ENCODE data around the gene ARRB1.
"Not testable (repeated sequence)": the region's sequence is repeated elsewhere in the genome, so short reads cannot be mapped to it uniquely, and the experiment has no call there.

The ARRB1 gene

DNA sequence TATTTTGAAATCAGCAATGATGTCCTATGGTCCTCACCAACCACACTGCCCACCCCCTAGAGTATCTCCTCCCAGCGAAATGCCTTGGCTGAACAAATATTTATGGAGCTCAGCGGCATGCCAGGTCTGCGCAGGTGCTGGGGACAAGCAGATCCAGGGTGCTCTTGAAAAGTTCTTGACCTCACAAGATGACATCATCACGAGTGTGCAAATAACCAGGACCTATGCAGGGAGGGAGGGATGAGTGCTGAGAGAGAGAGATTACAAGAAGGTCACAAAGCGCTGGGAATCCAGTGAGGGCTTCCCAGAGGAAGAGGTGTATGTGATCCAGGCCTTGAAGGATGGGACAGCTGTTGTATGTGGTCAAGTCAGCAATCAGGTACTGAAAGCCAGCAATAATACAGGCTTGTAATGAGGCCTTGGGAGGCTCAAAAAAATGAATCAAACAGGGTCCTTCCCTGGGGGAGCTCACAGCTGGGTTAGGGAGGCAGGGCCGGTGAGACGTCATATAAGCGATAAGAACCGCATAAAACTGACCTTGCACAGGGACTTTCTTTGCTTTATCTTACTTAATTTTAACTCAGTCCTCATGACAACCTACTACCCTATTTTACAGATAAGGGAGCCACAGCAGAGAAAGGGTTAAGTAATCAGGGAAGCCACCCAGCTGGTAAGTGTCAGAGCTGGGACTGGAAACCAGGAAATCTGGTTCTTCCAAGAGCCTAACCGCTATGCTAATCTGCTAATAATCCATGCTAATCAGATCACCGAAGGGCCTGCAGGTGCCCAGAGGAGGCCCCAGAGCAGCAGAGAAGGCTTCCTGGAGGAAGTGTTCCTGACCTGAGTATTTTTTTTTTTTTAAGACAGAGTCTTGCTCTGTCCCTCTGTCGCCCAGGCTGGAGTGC, 8.2 kb downstream of the ARRB1 start:
- DNase-seq = no peak

DNA sequence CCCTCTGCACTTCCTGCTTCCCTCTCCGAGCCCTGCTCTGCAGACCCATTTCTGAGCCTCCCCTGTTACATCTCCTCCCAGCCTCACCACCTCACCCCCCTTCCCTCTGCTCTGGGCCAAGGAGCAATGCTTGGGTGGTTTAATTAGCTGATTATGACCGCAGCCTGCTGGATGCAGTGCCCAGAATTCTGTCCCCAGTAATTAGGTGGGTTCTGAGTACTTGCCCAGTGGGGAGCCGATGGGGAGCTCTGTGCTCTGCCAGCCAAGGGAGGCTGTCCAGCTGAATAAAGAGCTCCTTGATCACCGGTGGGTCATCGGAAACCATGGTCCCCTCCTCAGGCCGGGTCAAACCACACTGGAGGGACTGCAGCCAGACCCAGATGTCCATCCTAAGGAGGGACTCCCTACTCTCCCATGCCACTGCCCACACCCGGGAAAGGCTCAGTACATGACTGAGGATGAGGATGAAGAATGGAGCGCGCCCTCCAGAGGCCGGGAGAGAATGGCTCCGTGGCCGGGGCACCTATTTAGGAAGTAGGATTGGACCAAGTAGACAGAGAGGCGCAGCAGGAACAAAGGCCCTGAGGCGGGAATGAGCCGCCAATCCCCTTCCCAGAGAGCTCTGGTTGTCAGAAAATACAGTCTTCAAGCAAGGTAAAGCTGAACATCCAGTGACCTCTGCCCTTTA, 9.1 kb downstream of the ARRB1 start:
- DNase-seq = no peak

GRCh38 chr11:75341612-75342011, 9.8 kb downstream of the ARRB1 start:
- DNase-seq = no peak

GRCh38 chr11:75339685-75340409, 11.6 kb downstream of the ARRB1 start:
- no peak for DNase-seq

- DNase-seq = no peak
Measured at GRCh38 chr11:75338516-75339208, 12.8 kb downstream of the ARRB1 start.

DNA sequence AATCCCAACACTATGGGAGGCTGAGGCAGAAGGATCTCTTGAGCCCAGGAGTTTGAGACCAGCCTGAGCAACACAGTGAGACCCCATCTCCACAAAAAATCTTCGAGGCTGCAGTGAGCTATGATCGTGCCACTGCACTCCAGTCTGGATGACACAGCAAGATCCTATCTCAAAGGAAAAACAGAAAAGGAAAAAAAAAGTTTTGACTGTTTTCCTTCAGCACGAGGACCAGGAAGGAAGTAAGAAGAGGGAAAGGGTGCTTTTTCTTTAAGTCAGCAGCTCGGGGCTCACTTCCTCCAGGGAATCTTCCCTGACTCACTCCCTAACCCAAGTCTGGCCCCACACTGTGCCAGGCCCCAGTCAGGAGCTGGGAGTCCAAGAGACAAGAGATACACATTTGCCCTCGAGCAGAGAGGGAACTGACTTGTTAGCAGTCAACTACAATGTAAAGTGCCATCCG, 14.2 kb downstream of the ARRB1 start:
- no peak for DNase-seq

GRCh38 chr11:75334976-75335375, 16.5 kb downstream of the ARRB1 start:
- DNase-seq = no peak

- no peak for DNase-seq
Measured at GRCh38 chr11:75334402-75334891, 17.0 kb downstream of the ARRB1 start.

GRCh38 chr11:75333807-75334140, 17.7 kb downstream of the ARRB1 start:
- DNase-seq = no peak

GRCh38 chr11:75333022-75333806, 18.2 kb downstream of the ARRB1 start:
- DNase-seq = no peak

DNA sequence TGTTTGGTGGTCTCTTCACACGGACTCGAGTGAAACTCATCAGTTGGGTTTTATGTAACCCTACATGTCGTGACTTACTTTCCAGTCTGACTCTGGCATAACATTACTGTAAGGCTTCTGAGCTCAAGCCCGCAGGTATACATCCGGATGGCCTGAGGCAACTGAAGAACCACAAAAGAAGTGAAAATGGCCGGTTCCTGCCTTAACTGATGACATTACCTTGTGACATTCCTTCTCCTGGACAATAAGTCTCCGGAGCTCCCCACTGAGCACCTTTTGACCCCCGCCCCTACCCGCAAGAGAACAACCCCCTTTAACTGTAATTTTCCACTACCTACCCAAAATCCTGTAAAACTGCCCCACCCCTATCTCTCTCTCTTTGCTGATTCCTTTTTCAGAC, 19.7 kb downstream of the ARRB1 start:
- DNase-seq = not testable (repeated sequence)

- DNase-seq = not testable (repeated sequence)
Measured at GRCh38 chr11:75331304-75331703, 20.2 kb downstream of the ARRB1 start.

- not testable (repeated sequence) for DNase-seq
Measured at GRCh38 chr11:75330886-75331285, 20.6 kb downstream of the ARRB1 start.

DNA sequence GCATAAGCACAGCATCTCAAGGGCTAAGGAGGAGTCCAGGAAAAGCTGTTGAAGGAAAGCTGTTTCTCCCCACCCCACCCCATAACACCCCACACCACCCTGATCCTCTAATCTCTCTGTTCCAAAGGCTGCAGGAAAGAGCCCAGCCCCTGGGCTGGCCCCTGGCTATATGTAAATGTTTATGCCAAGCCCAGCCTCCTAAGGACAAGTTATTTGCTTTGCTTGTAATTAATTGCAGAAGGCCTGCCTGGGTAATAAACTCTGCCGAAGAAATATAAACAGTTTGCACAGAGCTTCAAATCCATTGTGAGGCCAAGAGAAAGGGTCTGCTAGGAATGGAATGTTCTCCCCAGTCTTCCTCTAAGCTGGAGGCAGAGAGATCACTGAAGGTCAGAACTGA, 21.2 kb downstream of the ARRB1 start:
- DNase-seq = no peak

DNA sequence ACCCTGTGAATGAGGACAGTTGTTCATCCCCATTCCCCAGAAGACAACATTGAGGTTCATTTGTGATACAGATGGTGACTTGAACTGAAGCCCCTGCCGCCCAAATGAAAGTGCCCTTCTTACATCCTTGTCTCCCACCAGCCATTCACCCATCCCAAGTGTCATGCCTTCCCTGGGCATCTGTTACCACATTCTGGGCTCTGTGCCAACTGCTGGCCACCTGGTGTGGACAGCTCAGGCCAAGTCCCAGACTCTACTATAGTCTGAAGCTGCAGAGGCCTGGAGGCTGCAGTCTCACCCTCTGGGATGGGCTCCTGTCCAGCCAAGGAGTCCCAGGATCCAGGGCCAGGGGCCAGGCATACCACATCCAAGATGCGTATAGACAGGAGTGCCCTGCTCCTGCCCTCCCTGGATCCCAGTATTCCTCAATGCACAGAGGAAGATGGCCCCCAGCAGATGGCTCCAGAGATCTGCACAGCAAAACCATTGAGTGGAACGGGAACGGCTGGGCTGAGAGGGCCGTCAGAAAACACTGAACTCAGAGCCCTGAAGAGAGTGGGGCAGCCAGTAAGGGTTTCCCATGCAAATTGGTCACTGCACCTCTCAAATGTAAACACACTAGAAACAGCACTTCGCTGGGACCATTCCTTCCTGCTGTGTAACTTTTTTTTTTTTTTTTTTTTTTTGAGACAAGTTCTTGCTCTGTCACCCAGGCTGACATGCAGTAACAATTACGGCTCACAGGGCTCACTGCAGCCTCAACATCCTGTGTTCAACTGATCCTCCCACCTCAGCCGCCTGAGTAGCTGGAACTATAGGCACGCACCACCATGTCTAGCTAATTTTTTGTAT, 22.8 kb downstream of the ARRB1 start:
- peak; percentile 76 for DNase-seq

- peak; percentile 74 for DNase-seq
Measured at GRCh38 chr11:75326439-75326810, 25.0 kb downstream of the ARRB1 start.

GRCh38 chr11:75325713-75326438, 25.6 kb downstream of the ARRB1 start:
- peak; percentile 83 for DNase-seq

DNA sequence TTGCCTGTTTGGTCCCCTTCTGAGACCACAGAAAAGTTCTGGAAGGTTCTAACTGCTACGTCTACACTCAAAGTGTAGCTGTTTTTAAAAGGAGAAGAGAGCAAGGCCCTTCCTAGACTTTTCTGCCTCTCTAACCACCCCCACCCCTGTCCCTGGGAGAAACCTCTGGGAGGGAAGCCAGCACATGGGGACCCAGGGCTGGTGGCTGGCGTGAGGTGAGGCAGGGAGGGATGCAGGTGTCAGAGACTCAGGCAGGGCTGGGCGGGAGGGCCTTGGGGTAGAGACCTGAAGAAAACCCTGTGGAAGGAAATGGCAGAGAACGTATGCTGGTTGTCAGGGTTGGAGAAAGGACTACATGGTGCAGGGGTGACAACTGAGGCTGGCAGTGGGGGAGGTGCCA, 26.7 kb downstream of the ARRB1 start:
- DNase-seq = no peak

- DNase-seq = no peak
Measured at GRCh38 chr11:75324189-75324588, 27.3 kb downstream of the ARRB1 start.

- no peak for DNase-seq
Measured at GRCh38 chr11:75323609-75324008, 27.9 kb downstream of the ARRB1 start.
